T-helper 22 cell (primary cell): ENCODE results near the gene SPRR2F.
"Not testable (repeated sequence)": the region's sequence is repeated elsewhere in the genome, so short reads cannot be mapped to it uniquely, and the experiment has no call there.

Experiments used
- DNase-seq: peaks from one replicate; pipeline ENCODE4 v3.0.0-alpha.2; 2020; ENCODE audit warnings: low read depth

The SPRR2F gene

GRCh38 chr1:153113416-153113815 is at the start of gene SPRR2F:
TSS of gene SPRR2F (minus strand) at chr1:153113516. CDS start at chr1:153112733, 783 bp downstream.
- DNase-seq, result no peak

- DNase-seq, result no peak
These were observed 42.2 kb upstream of the SPRR2F start for GRCh38 chr1:153155541-153155940.

- DNase-seq, result no peak
These were observed 39.2 kb upstream of the SPRR2F start for GRCh38 chr1:153152481-153152880.

- no peak for DNase-seq
These were observed 37.5 kb upstream of the SPRR2F start, which contains the start of gene SPRR2G for GRCh38 chr1:153150846-153151245. TSS of gene SPRR2G (minus strand) at chr1:153150890. CDS start at chr1:153150110, 780 bp downstream.

GRCh38 chr1:153141377-153141776 is 28.1 kb upstream of the SPRR2F start:
- no peak for DNase-seq

GRCh38 chr1:153140484-153140883 is 27.2 kb upstream of the SPRR2F start:
- DNase-seq, result no peak

- DNase-seq, result no peak
These were observed 20.4 kb upstream of the SPRR2F start for GRCh38 chr1:153133743-153134142.

- DNase-seq, result no peak
These were observed 20.0 kb upstream of the SPRR2F start for GRCh38 chr1:153133267-153133666.

GRCh38 chr1:153128688-153129087 is 15.4 kb upstream of the SPRR2F start:
- not testable (repeated sequence) for DNase-seq

GRCh38 chr1:153127296-153127695 is 14.0 kb upstream of the SPRR2F start:
- DNase-seq, result no peak

- DNase-seq, result no peak
These were observed 12.2 kb upstream of the SPRR2F start for GRCh38 chr1:153125536-153125935.

GRCh38 chr1:153123793-153124192 is 10.5 kb upstream of the SPRR2F start:
- not testable (repeated sequence) for DNase-seq

- no peak for DNase-seq
These were observed 9.6 kb upstream of the SPRR2F start for GRCh38 chr1:153122831-153123421.

- no peak for DNase-seq
These were observed 7.6 kb upstream of the SPRR2F start for GRCh38 chr1:153120945-153121344.

GRCh38 chr1:153119491-153119971 is 6.2 kb upstream of the SPRR2F start:
- no peak for DNase-seq

GRCh38 chr1:153115264-153115663 is 1.9 kb upstream of the SPRR2F start:
- DNase-seq, result not testable (repeated sequence)

- not testable (repeated sequence) for DNase-seq
These were observed 862 bp downstream of the SPRR2F start for GRCh38 chr1:153112454-153112853.

GRCh38 chr1:153100245-153100644 is 13.1 kb downstream of the SPRR2F start:
- DNase-seq, result no peak

- no peak for DNase-seq
These were observed 13.8 kb downstream of the SPRR2F start for GRCh38 chr1:153099461-153100045.

GRCh38 chr1:153095764-153096163 is 17.6 kb downstream of the SPRR2F start:
- DNase-seq, result no peak

GRCh38 chr1:153094426-153094825 is 18.9 kb downstream of the SPRR2F start, which contains the start of gene SPRR2E:
TSS of gene SPRR2E (minus strand) at chr1:153094526. CDS start at chr1:153093751, 775 bp downstream.
- DNase-seq, result no peak

- no peak for DNase-seq
These were observed 25.7 kb downstream of the SPRR2F start for GRCh38 chr1:153087652-153088051.

- no peak for DNase-seq
These were observed 31.6 kb downstream of the SPRR2F start for GRCh38 chr1:153081736-153082135.
